HG03571 (cell line): ENCODE data around the gene SERPINI2.
"Not testable (repeated sequence)": the region's sequence is repeated elsewhere in the genome, so short reads cannot be mapped to it uniquely, and the experiment has no call there.

Experiments
- ATAC-seq: cut with Tn5 transposase; IDR thresholded peaks from one replicate; pipeline ENCODE4 v1.9.1; 2021; ENCODE audit not compliant: unreplicated experiment

The SERPINI2 gene

GRCh38 chr3:167450675-167451074 is 23.2 kb downstream of the SERPINI2 start:
- no peak for ATAC-seq

GRCh38 chr3:167450195-167450594 is 23.6 kb downstream of the SERPINI2 start:
- ATAC-seq = no peak

DNA sequence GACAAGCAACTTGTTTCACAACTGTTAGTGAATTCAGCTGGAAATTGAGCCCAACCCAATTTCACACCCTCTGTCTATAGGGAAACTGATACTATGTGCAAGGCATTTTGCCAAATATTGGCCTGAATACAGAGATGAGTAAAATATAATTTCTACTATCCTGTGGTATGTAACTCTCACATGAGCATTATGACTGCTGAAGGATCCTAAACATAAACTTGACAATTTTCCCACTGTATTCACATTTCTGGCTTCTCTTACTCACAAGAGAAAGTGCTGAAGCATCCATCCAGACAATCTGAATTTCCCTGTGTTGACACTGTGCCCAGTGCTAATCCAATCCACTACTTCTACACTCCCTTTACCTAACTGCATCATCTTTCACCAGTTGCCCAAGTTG is 28.4 kb downstream of the SERPINI2 start:
- ATAC-seq = no peak

- no peak for ATAC-seq
Measured at GRCh38 chr3:167441256-167441655, 32.6 kb downstream of the SERPINI2 start.

DNA sequence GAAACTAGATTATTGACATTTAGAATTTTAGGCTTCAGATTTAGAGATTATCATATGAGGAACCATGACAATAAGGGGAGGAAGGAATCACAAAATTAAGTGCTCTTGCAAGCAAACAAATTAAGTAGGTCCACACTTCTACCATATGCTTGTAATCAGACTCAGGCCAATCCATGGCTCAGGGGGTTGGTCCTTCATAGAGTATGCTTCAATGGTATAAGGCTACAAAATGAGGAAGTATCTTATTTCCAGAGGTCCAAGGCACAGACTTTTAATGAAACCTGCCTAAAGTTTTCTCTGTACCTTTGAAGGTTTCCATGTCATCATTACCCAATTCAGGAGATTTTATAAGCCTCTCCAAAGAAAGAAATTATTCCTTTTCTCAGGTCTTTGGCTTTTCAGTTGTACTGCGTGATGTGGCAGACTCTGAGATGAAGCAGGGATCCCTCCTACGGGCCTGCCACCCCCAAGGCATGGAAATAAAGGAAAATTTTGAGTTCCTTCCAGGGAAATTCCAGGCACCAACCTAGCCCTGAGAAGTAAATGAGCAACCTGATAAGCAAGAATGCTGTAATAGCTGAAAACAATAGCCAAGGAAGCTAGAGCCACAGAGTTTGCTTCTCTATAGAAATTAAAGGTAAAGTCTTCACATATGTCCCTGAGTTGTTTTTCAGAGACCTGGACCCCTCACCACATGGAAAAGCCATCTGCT is 36.3 kb downstream of the SERPINI2 start:
- no peak for ATAC-seq

GRCh38 chr3:167426962-167427361 is 46.9 kb downstream of the SERPINI2 start:
- ATAC-seq = not testable (repeated sequence)

DNA sequence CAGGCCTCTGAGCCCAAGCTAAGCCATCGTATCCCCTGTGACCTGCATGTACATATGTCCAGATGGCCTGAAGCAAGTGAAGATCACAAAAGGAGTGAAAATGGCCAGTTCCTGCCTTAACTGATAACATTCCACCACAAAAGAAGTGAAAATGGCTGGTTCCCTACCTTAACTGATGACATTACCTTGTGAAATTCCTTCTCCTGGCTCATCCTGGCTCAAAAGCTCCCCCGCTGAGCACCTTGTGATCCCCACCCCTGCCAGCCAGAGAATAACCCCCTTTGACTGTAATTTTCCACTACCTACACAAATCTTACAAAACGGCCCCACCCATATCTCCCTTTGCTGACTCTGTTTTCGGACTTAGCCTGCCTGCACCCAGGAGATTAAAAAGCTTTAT is 51.4 kb downstream of the SERPINI2 start:
- not testable (repeated sequence) for ATAC-seq

DNA sequence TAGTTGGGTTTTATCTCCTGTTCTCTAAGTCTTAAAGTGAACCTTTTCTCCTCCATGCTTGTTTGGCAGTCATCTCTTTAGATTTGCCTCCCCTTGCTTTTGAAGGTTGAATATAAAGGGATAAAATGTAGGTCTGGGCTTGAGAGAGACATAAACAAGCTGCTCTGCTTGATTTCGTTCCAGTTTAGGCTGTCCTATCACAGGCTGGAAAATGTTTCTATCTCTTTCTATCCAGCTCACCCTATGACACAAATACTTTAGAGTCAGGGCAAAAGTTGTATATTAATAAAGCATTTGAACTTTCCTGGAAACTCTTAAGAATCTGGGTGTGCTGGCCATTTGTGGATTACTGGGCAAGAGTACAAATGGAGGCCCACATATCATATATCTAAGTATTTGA is 64.2 kb downstream of the SERPINI2 start:
- no peak for ATAC-seq

DNA sequence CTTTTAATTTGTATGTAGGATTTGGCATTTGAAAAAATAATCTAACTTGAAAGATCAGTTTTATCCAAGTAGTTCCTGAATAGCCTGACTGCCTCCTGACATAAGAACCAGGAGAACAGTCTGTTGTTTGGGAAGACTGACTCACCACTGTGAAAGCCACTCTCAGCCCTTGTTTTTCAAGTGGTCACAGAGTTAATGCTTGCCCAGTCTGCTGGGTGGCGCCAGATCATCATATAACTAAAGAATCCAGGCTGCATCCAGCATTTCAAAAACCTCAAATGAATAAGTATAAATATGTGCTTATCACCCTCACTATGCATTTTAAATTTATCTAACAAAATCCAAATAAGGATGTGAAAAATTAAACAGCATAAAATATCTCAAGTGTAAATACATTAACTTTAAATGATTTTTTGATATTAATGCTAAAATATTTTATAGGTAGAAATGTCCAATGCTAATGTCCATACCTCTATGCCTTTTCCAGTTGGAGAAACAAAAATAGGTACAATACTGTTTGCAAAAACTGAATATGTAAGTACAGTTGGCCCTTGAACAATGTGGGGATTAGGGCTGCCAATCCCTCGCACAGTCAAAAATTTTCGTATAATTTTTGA is 66.9 kb downstream of the SERPINI2 start:
- no peak for ATAC-seq

DNA sequence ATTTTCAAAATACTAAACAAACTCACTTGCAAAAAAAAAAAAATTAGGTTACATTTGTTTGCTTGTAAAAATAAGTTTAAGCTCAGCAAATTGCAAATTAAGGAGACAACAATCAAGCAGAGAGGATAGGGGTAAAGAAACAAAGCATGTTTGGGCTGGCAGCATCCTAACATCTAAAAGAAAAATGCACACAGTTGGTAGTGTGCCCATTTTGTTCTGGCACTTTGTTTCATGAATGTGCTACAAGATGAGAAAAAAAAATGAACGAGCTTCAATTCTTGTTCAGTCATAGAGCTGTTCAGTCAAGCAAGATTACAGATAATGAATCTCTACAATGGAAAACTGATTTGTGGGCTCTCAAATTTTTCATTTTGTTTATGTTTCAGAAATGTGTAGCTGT is 76.0 kb downstream of the SERPINI2 start:
- ATAC-seq = no peak

DNA sequence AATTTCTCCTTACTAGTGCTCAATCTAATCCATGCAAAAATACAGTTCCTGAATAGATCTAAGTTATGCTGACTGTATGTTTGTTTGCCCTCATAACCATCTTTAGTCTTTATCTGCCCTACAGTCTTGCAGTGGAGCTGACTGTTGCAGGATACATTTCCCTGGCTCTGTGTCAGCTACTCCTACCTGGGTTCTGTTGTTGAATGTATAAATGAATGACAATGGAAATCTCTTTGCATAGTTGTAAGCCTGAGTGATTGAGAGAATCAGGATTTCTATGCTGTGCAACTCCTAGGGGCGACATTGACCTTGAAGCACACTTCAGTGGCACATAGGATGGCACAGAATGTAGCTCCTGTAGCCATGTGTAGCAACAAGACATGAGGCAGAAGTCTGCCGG is 77.8 kb downstream of the SERPINI2 start:
- no peak for ATAC-seq

DNA sequence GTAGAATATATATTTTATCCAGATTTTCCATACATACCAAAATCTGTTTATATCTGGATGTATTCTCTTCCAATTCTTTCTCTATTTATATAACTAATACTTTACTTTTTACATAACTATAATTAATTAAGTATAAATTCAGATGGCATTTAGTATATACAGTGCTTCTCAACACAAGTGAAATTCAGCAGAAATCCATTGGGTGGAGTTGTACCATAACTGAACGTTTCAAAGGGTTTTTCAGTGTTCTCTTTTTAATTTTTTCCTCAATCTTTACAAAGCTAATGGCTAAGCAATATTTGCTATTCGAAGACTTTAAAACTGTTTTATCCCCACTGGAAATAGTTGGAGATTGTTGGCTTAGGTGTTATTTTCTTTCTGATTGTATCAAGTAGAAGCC is 79.8 kb downstream of the SERPINI2 start:
- no peak for ATAC-seq
